Muscle layer of duodenum (tissue), 2 donors: ENCODE results near the gene CIB4.

Experiments used
- H3K27ac ChIP-seq: one replicate; pipeline ENCODE4 v1.7.0; 2013; ENCODE audit warnings: mild to moderate bottlenecking, low read length
- H3K27me3 ChIP-seq: one replicate; pipeline ENCODE4 v1.7.0; 2013; ENCODE audit warnings: low read depth, mild to moderate bottlenecking, control low read depth, low read length
- H3K36me3 ChIP-seq, 2 donors: one replicate each; pipeline ENCODE4 v1.7.0; 2013; ENCODE audit warnings: low read length in 2 of 2, control low read depth in 1 of 2, mild to moderate bottlenecking in 1 of 2; ENCODE audit not compliant: insufficient read depth in 2 of 2, control insufficient read depth in 1 of 2
- H3K4me1 ChIP-seq, 2 donors: one replicate each; pipeline ENCODE4 v1.7.0; 2013; ENCODE audit warnings: low read length in 2 of 2, mild to moderate bottlenecking in 2 of 2, control low read depth in 1 of 2, moderate library complexity in 1 of 2; ENCODE audit not compliant: insufficient read depth in 2 of 2, control insufficient read depth in 1 of 2
- H3K4me3 ChIP-seq, 2 donors: one replicate each; pipeline ENCODE4 v1.7.0; 2013; ENCODE audit warnings: low read length in 2 of 2, low read depth in 1 of 2, mild to moderate bottlenecking in 1 of 2
- H3K9me3 ChIP-seq, 2 donors: one replicate each; pipeline ENCODE4 v1.7.0; 2013; ENCODE audit warnings: low read length in 2 of 2, control low read depth in 1 of 2, mild to moderate bottlenecking in 1 of 2; ENCODE audit not compliant: control insufficient read depth in 1 of 2
- donor health status: healthy.

The CIB4 gene

GRCh38 chr2:26534098-26534864 is 106.9 kb downstream of the CIB4 start:
- Histone ChIP-seq H3K27me3 (no peaks in the 10 kb centered on the region), H3K4me1 (no peaks in the 10 kb centered on the region), H3K9me3 (no peaks in the 10 kb centered on the region), H3K4me3 (no peak overlapping the region), H3K36me3 (no peaks in the 10 kb centered on the region), H3K27ac (no peak overlapping the region)

GRCh38 chr2:26533661-26534060 is 107.5 kb downstream of the CIB4 start:
- H3K27ac ChIP-seq, result no peak overlapping the region
- no peak overlapping the region for H3K4me3 ChIP-seq
- no peaks in the 10 kb centered on the region for H3K9me3 ChIP-seq
- H3K4me1 ChIP-seq, result no peaks in the 10 kb centered on the region
- no peaks in the 10 kb centered on the region for H3K36me3 ChIP-seq
- no peaks in the 10 kb centered on the region for H3K27me3 ChIP-seq

- no peaks in the 10 kb centered on the region for H3K36me3 ChIP-seq
- no peak overlapping the region for H3K27ac ChIP-seq
- H3K4me3 ChIP-seq, result no peak overlapping the region
- H3K9me3 ChIP-seq, result no peaks in the 10 kb centered on the region
- no peaks in the 10 kb centered on the region for H3K4me1 ChIP-seq
- H3K27me3 ChIP-seq, result no peaks in the 10 kb centered on the region
Observed at GRCh38 chr2:26532301-26533250, 108.6 kb downstream of the CIB4 start.
